ENCODE measurements around the gene SKAP1.

SKAP1 gene

DNA sequence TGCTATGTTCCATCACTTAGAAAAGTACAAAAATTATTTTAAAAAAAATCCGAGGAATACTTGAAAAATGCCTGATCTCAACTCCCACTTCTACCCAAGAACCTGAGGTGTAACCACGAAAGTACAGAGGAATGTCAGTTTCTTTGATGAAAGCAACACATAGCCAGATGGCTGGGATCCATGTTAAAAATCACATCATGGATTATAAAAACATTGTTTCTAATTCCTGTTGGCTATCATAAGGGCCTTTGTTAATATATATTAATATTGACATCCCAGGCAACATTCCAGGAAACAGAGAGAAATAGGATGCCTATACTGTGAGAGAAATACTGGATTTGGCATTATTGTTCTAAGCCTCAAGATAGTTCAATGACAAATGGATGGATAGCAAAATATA, 115.3 kb downstream of the SKAP1 start:
- no peak overlapping the region for H3K27ac ChIP-seq
- TF ChIP-seq, protein P1, sequence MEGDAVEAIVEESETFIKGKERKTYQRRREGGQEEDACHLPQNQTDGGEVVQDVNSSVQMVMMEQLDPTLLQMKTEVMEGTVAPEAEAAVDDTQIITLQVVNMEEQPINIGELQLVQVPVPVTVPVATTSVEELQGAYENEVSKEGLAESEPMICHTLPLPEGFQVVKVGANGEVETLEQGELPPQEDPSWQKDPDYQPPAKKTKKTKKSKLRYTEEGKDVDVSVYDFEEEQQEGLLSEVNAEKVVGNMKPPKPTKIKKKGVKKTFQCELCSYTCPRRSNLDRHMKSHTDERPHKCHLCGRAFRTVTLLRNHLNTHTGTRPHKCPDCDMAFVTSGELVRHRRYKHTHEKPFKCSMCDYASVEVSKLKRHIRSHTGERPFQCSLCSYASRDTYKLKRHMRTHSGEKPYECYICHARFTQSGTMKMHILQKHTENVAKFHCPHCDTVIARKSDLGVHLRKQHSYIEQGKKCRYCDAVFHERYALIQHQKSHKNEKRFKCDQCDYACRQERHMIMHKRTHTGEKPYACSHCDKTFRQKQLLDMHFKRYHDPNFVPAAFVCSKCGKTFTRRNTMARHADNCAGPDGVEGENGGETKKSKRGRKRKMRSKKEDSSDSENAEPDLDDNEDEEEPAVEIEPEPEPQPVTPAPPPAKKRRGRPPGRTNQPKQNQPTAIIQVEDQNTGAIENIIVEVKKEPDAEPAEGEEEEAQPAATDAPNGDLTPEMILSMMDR (conservative IDR thresholded peaks at IDR 0.05), result no peak

DNA sequence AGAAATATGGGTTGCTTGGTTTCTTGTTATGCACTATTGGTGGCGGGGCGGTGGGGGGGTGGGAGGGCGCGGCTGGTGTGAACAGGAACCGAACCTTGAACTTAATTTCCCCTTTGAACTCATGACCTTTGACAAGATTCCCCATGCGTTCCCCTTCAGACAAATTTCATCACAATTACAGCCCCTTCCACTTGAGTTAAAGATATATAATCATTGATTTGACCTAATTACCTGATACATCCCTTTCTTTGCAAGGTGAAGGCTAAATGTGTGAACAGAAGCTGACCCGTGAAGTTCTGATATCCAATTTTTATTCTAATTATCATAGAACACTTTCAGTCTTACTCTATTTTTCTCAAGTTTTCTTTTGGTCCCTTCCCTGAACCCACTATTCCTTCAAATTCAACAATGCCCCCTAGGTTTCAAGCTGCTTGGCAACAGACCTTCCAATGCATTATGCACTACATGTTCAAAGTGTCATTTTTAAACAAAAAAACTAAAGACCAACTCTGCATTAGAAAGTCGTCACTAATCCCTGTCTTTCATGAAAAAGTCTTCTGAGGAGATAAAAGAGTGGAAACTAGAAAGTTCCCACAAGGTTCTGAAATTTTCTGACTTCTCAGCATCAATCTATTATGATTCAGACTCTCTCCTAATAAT, 116.8 kb downstream of the SKAP1 start:
- TF ChIP-seq, protein P1 (conservative IDR thresholded peaks at IDR 0.05), result no peak
- H3K27ac ChIP-seq, result no peak overlapping the region

DNA sequence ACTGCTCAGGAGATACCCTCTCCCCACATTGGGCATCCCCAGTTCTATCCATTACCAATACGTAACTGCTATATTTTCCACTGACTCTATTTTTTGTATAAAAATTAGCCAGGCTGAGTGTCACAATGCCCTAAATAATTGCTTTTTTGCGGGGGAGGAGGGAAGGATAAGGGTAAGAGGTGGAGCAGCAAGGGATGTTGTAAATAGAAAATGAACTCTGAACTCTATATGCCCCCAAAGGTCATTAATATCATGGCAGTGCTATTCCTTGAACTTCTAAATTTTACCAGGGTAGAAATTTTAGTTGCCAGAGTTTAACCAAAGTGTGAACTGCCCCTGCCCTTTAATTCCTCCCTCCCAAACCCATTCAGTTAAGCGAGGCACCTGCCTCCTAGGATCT, 118.7 kb downstream of the SKAP1 start:
- TF ChIP-seq, protein P1 (conservative IDR thresholded peaks at IDR 0.05), result no peak
- no peak overlapping the region for H3K27ac ChIP-seq

DNA sequence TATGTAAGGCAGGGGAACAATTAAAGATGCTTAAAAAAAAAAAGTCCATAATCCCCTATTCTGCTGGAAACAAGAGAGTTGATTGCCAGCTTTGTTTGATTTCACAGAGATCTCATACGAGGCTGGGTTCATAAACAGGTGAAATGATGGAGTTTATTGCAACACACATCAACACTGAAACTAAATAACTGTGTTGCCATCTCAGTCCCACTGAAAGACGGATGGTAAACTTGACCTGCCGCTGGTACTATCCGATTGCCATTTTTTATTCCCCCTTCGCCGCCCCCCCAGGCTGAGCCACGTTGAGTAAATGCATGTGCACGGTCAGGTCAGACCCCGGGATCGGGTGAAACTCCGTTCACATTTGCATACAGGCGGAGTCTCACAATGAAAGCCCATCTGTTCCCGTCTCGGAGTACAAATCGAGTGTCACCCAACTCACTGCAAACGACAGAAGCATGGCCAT, 119.2 kb downstream of the SKAP1 start:
- TF ChIP-seq, protein P1 (conservative IDR thresholded peaks at IDR 0.05), result no peak
- H3K27ac ChIP-seq, result no peak overlapping the region

DNA sequence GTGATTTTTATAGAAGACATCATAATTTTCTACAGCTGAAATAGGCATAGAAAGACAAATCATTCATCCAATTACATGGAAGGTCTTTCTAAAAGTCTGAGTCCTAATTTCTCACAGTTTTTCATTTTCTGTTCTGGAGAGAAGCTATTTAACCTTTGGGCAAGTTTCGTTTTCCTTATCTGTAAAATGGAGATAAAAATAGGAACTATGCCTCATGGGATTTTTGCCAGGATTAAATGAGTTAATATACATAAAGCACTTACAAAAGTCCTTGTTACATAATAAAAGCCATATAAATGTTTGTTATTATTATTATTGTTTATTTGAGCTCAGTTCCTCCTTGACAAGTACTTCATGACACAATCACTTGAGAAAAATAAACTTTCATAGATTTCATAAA, 121.4 kb downstream of the SKAP1 start:
- TF ChIP-seq, protein P1 (conservative IDR thresholded peaks at IDR 0.05), result no peak

DNA sequence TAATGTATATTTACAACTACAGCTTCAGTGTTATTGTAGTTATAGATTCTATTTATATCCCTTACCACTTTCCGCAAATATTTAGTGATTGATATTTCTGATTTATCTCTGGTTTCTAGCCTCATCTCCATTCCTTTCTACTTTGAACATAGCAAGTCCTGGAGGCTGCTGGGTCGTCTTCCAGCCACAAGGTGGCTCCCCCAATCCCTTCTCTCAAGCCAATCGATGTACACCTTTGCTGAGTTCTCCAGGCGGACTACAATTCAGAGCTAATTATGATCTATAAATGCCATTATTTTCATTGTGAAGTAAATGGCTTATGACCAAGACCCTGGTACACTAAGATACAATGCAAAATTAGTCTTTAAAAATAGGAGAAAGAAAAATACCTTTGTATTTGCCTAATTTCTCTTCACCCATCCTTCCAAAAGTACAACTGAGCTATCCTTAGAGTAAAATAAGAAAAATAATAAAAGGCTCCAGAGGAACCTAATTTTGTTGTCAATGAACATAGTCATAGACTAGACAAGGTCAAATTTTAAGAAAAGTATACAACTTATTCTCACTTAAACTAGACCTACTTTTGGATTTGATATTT, 122.1 kb downstream of the SKAP1 start:
- TF ChIP-seq, protein P1 (conservative IDR thresholded peaks at IDR 0.05), result peak; percentile 97
- no peak overlapping the region for H3K27ac ChIP-seq

More for the DNA sequence above, 121.4 kb downstream of the SKAP1 start:
- no peak overlapping the region for H3K27ac ChIP-seq

DNA sequence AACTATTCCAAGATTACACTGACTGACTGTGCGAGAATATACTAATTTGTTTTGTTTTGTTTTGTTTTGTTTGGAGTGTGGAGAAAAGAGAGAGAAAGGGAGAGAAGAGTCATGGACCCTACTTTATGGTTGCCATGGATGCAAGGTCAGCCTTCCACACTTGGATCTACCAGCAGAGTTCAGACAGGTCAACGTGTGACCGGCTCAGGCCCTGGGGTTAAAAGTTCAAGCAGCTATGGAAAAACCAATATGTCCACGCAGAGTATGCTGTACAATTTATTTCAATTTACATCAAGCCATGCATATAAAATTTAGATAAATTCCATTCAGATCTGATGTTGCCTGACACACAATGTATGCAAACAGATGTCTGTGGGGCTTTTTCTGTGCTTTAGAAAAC, 122.8 kb downstream of the SKAP1 start:
- TF ChIP-seq, protein P1 (conservative IDR thresholded peaks at IDR 0.05), result no peak

More for the DNA sequence above, 122.8 kb downstream of the SKAP1 start:
- H3K27ac ChIP-seq, result no peak overlapping the region

All from VCaP (cell line).